Stimulated activated CD8-positive, alpha-beta memory T cell treated with anti-CD3 and anti-CD28 coated beads, Interleukin-4, amount 100 ng/mL, for 4 hours (primary cell): ENCODE data around the gene LAMTOR2.
"Not testable (repeated sequence)": the region's sequence is repeated elsewhere in the genome, so short reads cannot be mapped to it uniquely, and the experiment has no call there.

Experiments
- DNase-seq, 2 donors: peaks; one replicate each; pipeline ENCODE4 v3.0.0-alpha.2; 2020; ENCODE audit warnings: low read depth in 2 of 2, low spot score in 1 of 2

LAMTOR2 gene

GRCh38 chr1:156051011-156051725 is 3.4 kb upstream of the LAMTOR2 start:
- no peak for DNase-seq

- peak; percentile 35 to 55 for DNase-seq
Observed at GRCh38 chr1:156052862-156053767, 1.5 kb upstream of the LAMTOR2 start.

- DNase-seq: peak; percentile 52 to 76
Observed at GRCh38 chr1:156053768-156054499, 648 bp upstream of the LAMTOR2 start, which contains the start of gene UBQLN4. UBQLN4 (minus strand) TSS chr1:156053798; CDS start chr1:156053701, 97 bp downstream.

- DNase-seq: no peak
Observed at GRCh38 chr1:156055281-156056048, 883 bp downstream of the LAMTOR2 start.

GRCh38 chr1:156056326-156056849 is 1.8 kb downstream of the LAMTOR2 start:
- DNase-seq: no peak

- no peak for DNase-seq
Observed at GRCh38 chr1:156060937-156061636, 6.5 kb downstream of the LAMTOR2 start, which contains the start of gene RAB25. RAB25 (plus strand) TSS chr1:156061160; CDS start chr1:156061401, 241 bp downstream.

- DNase-seq: no peak
Observed at GRCh38 chr1:156062189-156062588, 7.6 kb downstream of the LAMTOR2 start.

GRCh38 chr1:156063997-156064285 is 9.4 kb downstream of the LAMTOR2 start:
- no peak for DNase-seq

GRCh38 chr1:156064615-156065014 is 10.0 kb downstream of the LAMTOR2 start:
- no peak for DNase-seq

- DNase-seq: no peak
Observed at GRCh38 chr1:156065212-156065611, 10.6 kb downstream of the LAMTOR2 start.

GRCh38 chr1:156065871-156066270 is 11.3 kb downstream of the LAMTOR2 start:
- DNase-seq: no peak

GRCh38 chr1:156067262-156067661 is 12.7 kb downstream of the LAMTOR2 start:
- no peak for DNase-seq

- DNase-seq: no peak
Observed at GRCh38 chr1:156069490-156070455, 15.2 kb downstream of the LAMTOR2 start.

GRCh38 chr1:156070548-156070947 is 16.0 kb downstream of the LAMTOR2 start:
- no peak for DNase-seq

GRCh38 chr1:156071332-156071816 is 16.8 kb downstream of the LAMTOR2 start:
- not testable (repeated sequence) for DNase-seq

GRCh38 chr1:156072251-156072650 is 17.7 kb downstream of the LAMTOR2 start:
- DNase-seq: no peak

GRCh38 chr1:156073110-156073687 is 18.6 kb downstream of the LAMTOR2 start:
- no peak for DNase-seq

- no peak for DNase-seq
Observed at GRCh38 chr1:156073740-156074139, 19.2 kb downstream of the LAMTOR2 start.
